ENCODE results near the gene ITGB3BP.
"Not testable (repeated sequence)": the region's sequence is repeated elsewhere in the genome, so short reads cannot be mapped to it uniquely, and the experiment has no call there.

Gene ITGB3BP

GRCh38 chr1:63423649-63424048 is 99.4 kb downstream of the ITGB3BP start:
- FAIRE-seq (peak; percentile 17), DNase-seq (ENCODE audit: low spot score) (no peak)

GRCh38 chr1:63420746-63421145 is 102.3 kb downstream of the ITGB3BP start:
- not testable (repeated sequence) for DNase-seq (ENCODE audit: low spot score); FAIRE-seq

- FAIRE-seq: no peak
- no peak for DNase-seq (ENCODE audit: low spot score)
Observed at GRCh38 chr1:63418101-63418500, 104.9 kb downstream of the ITGB3BP start.

GRCh38 chr1:63414691-63415365 is 108.2 kb downstream of the ITGB3BP start:
- FAIRE-seq (no peak), DNase-seq (ENCODE audit: low spot score) (no peak)

- no peak for FAIRE-seq
- no peak for DNase-seq (ENCODE audit: low spot score)
Observed at GRCh38 chr1:63413394-63413793, 109.6 kb downstream of the ITGB3BP start.

- DNase-seq (ENCODE audit: low spot score): no peak
- no peak for FAIRE-seq
Observed at GRCh38 chr1:63411066-63411465, 112.0 kb downstream of the ITGB3BP start.

- DNase-seq (ENCODE audit: low spot score) (no peak), FAIRE-seq (no peak)
Observed at GRCh38 chr1:63408331-63408730, 114.7 kb downstream of the ITGB3BP start.

- no peak for DNase-seq (ENCODE audit: low spot score)
- no peak for FAIRE-seq
Observed at GRCh38 chr1:63407002-63407401, 116.0 kb downstream of the ITGB3BP start.

GRCh38 chr1:63405987-63406386 is 117.0 kb downstream of the ITGB3BP start:
- FAIRE-seq: no peak
- DNase-seq (ENCODE audit: low spot score): no peak

GRCh38 chr1:63405021-63405420 is 118.0 kb downstream of the ITGB3BP start:
- no peak for DNase-seq (ENCODE audit: low spot score)
- no peak for FAIRE-seq

- DNase-seq (ENCODE audit: low spot score): no peak
- no peak for FAIRE-seq
Observed at GRCh38 chr1:63403386-63403785, 119.6 kb downstream of the ITGB3BP start.

- FAIRE-seq: no peak
- DNase-seq (ENCODE audit: low spot score): no peak
Observed at GRCh38 chr1:63401945-63402344, 121.1 kb downstream of the ITGB3BP start.

All from urothelium cell line (cell line).